DMS153 treated with DMSO at 0.1 percent for 48 hours (cell line): ENCODE data around the gene COPS2.

Experiments
- DNase-seq: peaks from one replicate; lab custom pipeline; 2025; ENCODE audit not compliant: unreplicated experiment; lab: John Stamatoyannopoulos, UW

COPS2 gene

DNA sequence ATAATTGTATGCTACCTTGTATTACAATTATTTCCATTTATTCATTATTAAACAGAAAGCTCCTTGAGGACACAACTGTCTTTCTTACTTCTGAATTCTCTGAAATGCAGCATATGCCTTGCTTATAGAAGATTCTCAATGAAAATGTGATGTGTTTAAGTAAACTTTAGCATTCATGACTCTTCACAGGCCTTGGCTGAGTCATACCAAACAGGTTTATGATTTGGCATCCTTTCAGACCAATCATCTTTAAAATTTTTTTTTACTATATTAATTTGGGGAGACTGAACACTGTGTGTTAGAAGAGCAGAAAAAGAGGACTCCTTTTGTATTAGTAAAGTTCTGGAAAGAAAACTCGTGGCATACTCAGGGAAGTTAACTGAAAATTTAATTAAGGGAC lies 8.3 kb upstream of the COPS2 start:
- DNase-seq, result no peak

DNA sequence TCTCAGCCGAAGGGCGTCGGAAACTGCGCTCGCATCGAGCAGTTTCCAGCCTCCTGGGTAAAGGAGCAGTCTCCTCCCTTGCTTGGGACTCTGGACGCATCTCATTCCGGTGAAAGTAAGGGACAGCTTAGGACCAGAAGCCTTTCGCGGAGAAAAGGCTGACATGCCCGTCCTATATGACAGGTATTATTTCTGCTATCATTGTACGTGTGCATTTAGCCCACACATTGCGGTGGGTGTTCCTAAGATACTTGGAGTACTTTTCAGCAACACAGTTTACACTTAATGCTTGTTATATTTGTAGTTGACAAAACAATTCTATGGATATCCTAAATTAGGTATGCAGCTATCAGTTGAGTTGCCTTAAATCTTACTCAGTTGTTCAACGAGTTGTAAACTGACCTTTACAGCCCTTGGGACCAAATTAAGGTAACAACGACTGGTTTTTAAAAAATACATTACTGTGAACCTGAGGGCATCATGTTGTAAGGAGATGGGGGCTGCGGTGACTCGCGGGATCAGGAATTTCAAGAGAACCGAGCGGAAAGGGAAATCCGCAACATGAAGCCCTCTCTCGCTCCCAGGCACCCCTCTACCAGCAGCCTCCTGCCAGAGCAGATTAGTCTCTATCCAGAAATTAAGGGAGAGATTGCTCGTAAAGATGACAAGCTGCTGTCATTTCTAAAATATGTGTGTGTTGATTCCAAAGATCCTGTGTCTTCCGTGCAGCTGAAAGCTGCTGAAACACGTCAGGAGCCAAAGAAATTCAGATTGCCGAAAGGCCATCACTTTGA lies 632 bp upstream of the COPS2 start:
- no peak for DNase-seq

GRCh38 chr15:49154799-49155109 lies 645 bp downstream of the COPS2 start:
- DNase-seq, result no peak

- DNase-seq, result no peak
Observed at GRCh38 chr15:49154359-49154758, 1.0 kb downstream of the COPS2 start.

DNA sequence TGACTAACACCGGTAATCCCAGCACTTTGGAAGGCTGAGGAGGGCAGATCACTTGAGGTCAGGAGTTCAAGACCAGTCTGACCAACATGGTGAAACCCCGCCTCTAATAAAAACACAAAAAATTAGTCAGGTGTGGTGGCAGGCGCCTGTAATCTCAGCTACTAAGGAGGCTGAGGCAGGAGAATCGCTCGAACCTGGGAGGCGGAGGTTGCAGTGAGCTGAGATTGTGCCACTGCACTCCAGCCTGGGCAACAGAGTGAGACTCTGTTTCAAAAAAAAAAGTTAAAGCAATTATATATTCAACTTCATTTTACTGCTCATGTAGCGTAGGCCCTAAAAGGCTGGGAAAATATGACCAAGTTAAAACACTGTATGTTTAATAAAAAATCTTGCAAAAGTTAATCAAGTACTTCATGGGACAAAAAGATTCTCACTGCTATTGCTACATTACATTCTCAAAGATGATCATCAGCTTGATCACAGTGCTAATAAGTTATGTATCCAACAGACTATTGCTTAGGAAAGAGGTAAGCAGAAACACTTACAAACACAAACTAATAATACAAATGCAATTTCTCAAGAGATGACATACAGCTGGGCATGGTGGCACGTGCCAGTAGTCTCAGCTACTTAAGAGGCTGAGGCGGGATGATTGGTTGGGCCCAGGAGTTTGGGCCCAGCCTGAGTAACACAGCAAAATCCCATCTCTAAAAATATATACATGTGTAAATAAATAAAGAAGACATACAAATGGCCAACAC lies 2.7 kb downstream of the COPS2 start:
- DNase-seq, result no peak

GRCh38 chr15:49151831-49152230 lies 3.6 kb downstream of the COPS2 start:
- DNase-seq, result no peak

DNA sequence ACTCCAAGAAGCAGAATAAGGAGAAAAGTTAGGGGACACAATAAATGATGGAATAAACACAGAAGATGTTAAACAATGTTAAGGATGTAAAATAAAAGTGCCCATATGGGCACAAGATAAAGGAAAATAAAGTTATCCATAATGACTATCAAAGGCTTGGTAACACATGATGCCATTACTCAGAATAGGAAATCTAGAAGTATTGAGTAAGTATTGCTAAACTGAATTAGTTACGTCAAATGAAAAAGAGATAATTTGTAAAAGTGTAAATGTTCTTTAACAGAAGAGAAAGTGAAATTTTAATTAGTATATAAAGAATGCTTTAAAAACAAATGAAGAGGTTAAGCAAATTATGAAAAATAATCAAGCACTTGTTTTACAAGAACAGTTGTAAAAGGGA lies 6.7 kb downstream of the COPS2 start:
- DNase-seq, result no peak

DNA sequence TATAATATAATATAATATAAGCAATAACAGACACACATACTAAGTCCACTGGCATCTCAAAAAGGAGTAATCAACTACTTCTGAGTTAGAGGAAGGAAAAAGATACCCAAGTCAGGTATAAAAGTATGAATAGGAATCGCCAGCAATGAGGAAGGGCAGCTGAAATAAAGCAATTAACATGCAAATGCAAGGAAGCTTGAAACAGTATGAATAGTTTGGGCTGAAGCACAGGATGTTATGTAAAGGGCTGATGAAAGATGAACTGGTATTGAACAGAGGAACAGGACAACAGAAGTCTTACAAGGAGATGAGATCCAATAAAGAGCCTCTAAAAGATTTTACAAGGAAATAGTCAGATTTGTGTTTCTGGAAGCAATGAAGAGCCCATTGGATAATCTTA lies 7.1 kb downstream of the COPS2 start:
- no peak for DNase-seq

GRCh38 chr15:49145651-49146609 lies 9.5 kb downstream of the COPS2 start:
- peak; percentile 1 for DNase-seq

DNA sequence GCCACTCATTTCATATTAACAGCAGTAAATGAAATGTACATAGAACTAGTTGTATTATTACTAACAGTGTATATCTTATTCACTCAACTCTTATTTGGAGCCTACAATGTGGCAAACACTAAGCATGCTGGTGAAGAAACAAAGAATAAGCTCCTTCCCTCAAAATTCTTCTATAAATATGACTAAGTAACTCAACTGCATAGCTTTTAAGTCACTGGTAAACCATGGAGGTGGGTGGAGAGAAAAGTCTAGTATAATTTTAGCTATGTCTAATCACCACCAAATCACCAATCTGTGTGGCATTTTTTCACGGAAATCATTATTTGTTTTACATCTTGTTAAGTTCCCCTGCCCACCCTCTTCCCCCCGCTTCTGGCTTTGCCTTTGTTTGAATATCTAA lies 17.5 kb downstream of the COPS2 start:
- DNase-seq, result no peak

DNA sequence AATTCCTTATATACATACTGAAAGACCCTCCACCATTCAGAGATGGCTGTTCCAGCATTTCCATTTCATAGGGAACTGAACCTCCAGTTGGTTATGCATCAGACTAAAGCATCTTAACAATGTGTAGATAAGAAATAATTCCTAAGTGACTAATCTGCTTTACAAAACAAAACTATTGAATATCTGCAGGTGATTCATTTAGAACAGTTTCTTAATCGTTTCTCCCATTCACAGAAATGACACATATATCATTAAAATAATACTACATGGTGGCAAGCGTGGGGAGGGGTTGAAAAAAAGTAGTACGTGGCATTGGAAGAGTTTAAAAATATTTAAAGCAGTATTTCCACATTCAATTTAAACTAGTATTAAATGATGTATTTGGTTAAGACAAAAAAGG lies 19.5 kb downstream of the COPS2 start:
- no peak for DNase-seq

DNA sequence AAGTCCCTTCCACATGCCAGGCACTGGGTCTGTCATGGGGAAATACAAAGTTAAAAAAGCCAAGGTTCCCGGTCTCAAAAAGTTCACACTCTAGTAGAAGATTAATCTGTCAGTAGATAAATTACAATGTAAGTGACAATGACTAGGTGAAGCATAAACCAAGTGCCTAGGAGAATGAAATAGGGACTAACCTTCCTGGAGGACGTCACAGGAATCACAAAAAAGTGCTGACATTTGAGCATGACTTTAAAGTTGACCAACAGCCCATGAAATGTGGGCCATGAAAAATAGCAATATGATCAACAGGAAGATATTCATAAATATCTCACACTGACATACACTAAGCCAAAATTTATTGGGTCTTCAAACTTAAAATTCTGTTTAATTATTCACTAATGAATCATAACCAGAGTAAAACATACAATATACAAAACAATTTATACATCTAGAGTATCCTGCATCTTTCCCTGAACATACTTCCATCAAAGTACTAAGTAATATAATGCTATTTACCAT lies 20.0 kb downstream of the COPS2 start:
- DNase-seq, result no peak

DNA sequence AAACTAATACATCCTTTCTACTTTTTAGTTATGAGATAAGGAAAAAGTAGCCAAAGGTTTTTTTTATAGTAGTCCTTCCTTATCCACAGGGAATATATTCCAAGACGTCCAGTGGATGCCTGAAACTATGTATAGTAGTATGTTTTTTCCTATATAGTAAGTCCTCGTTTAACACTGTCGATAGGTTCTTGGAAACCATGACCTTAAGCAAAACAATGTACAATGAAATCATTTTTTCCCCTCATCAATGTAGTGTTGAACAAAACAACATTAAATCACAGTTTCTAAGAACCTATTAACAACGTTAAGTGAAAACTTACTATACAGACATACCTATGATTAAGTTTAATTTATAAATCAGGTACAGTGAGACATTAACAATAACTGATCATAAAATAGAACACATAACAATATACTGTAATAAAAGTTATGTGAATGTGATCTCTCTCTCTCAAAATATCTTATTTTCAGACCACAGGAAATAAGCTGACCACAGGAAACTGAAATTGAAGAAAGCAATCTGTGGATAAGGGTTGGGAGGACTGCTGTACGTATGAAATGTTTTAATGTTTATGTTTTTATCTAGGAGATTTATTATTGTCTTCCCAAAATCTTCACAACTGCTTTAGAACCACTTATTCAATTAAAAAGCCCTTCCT lies 20.6 kb downstream of the COPS2 start:
- DNase-seq, result no peak

- DNase-seq, result no peak
Observed at GRCh38 chr15:49131403-49131802, 24.0 kb downstream of the COPS2 start.

DNA sequence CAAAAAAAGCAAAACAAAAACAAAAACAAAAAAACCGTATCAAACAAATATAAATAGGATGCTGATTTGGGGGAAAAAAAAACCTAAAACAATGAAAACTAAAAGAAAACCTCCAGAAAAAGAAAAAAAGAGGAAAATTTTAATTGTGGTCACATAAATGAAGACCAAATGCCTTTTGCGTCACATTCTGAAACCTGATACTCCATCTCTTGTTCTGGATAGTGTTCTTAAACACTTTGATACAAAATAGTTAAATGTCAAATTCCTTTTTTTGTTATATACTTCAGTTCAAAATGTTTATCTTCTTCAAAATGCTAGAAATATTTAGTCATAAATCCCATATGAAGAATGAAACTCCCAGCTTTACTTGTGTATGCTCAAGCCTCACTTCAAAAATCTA lies 31.0 kb downstream of the COPS2 start:
- DNase-seq, result no peak

DNA sequence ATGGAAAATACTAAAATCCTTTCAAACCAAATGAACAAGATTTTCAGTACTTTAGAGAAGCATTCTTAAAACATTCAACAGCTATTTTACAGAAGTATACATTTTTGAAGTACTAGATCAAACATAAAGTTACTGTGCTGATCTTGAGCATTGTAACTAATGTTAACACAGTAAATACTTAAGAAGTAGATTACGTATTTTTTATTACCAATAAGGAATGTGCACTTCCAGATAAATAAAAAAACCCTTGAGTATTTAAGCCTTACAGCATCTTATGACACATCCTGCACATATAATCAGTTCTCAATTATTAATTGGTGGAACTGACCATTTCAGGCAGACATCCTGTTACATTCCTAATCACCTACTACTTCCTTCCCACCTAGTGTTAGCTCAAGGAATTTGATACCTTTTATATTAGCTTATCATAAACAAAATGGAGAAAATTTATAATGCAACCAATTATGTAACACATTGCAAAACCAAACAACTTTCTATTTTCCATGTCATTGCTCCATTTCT lies 32.8 kb downstream of the COPS2 start:
- DNase-seq, result no peak

DNA sequence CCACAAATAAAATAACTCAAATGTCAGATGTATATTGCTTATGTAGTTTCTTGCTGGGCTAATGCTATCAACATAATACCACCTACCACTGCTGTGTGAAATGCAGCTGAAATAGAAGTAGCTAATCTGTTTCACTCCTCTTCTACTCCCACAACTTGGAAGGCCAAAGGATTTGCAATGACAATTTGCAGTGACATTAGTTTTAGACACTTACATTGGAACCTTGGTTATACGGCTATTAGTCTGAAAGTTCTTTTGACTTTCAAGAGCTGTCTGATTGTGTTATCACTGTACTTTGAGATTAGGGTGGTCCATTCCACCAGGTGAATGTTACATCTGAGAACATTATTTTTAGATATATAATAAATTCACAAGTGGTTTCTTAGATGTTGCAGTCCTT lies 33.5 kb downstream of the COPS2 start:
- DNase-seq, result no peak

- DNase-seq, result no peak
Observed at GRCh38 chr15:49120832-49121231, 34.6 kb downstream of the COPS2 start.

- no peak for DNase-seq
Observed at GRCh38 chr15:49116108-49116857, 39.1 kb downstream of the COPS2 start.

DNA sequence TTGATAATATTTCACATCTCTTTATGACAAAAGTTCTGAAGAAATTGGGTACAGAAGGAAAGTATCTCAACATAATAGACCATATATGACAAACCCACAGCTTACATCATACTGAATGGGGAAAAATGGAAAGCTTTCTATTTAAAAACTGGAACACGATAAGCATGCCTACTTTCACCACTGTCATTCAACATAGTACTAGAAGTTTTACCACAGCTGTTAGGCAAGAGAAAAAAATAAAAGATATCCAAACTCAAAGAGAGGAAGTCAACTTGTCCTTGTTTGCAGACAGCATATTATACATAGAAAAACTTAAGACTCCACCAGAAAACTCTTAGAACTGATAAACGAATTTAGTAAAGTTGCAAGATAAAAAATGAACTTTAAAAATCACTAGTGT lies 40.3 kb downstream of the COPS2 start:
- DNase-seq, result no peak
